ENCODE measurements around the gene ADAMTS7.
"Not testable (repeated sequence)": the region's sequence is repeated elsewhere in the genome, so short reads cannot be mapped to it uniquely, and the experiment has no call there.

- not testable (repeated sequence) for TF ChIP-seq ZNF510 (CRISPR knock-in tag; IDR thresholded peaks at IDR 0.05; ENCODE audit: low read depth); NONO (IDR thresholded peaks at IDR 0.05); NONO (CRISPR knock-in tag; conservative IDR thresholded peaks at IDR 0.05); STAT6 (CRISPR knock-in tag; IDR thresholded peaks at IDR 0.05; ENCODE audit: borderline replicate concordance); POLR2A (IDR thresholded peaks at IDR 0.05; ENCODE audit: insufficient read depth in 1 of 2, low read depth in 2 of 2, low read length in 2 of 2); THRA (CRISPR knock-in tag; IDR thresholded peaks at IDR 0.05; ENCODE audit: borderline replicate concordance); TIGD3 (CRISPR knock-in tag; IDR thresholded peaks at IDR 0.05; ENCODE audit: borderline replicate concordance); ZNF589 (CRISPR knock-in tag; conservative IDR thresholded peaks at IDR 0.05); RELA (CRISPR knock-in tag; IDR thresholded peaks at IDR 0.05); GPBP1L1 (CRISPR knock-in tag; IDR thresholded peaks at IDR 0.05); CTCF (CRISPR knock-in tag; IDR thresholded peaks at IDR 0.05); YY1 (IDR thresholded peaks at IDR 0.05; ENCODE audit: insufficient read depth, insufficient replicate concordance, low read depth, low read length); USF2 (IDR thresholded peaks at IDR 0.05; ENCODE audit: low read depth, low read length); USF2 (CRISPR knock-in tag; IDR thresholded peaks at IDR 0.05; ENCODE audit: borderline replicate concordance)
Observed at GRCh38 chr15:78779975-78780374, 31.3 kb downstream of the ADAMTS7 start.
